C4-2B (cell line): ENCODE results near the gene SCN4A.

Experiments
- CTCF ChIP-seq: fragments of 450-650 bp; conservative IDR thresholded peaks from 2 replicates; pipeline ENCODE4 v1.5.1; 2017; ENCODE audit warnings: mild to moderate bottlenecking
- ZFX ChIP-seq: fragments of 450-650 bp; IDR thresholded peaks from 2 replicates; pipeline ENCODE4 v1.6.1; 2017

GRCh38 chr17:63960006-63960405, 12.7 kb downstream of the SCN4A start:
- TF ChIP-seq ZFX (no peak), CTCF (no peak)
